AG09309 (cell line): ENCODE data around the gene NGLY1.

Experiments
- DNase-seq: peaks from one replicate; pipeline ENCODE4 v3.0.0-alpha.2; 2010; ENCODE audit warnings: low read depth
- H3K4me3 ChIP-seq: 2 replicates; pipeline ENCODE4 v1.5.1; 2011; ENCODE audit warnings: mild to moderate bottlenecking, low read depth, low read length, moderate library complexity; ENCODE audit not compliant: control insufficient read depth
- TF ChIP-seq, protein P1 (sequence below): IDR thresholded peaks from 2 replicates; pipeline ENCODE4 v1.5.1; 2011; ENCODE audit warnings: mild to moderate bottlenecking, low read depth, low read length, inconsistent platforms; ENCODE audit not compliant: insufficient read depth, control insufficient read depth; ENCODE audit errors: missing control alignments

Gene NGLY1

GRCh38 chr3:25744470-25744869 is 38.8 kb downstream of the NGLY1 start:
- DNase-seq = no peak
- no peak overlapping the region for H3K4me3 ChIP-seq
- TF ChIP-seq, protein P1, sequence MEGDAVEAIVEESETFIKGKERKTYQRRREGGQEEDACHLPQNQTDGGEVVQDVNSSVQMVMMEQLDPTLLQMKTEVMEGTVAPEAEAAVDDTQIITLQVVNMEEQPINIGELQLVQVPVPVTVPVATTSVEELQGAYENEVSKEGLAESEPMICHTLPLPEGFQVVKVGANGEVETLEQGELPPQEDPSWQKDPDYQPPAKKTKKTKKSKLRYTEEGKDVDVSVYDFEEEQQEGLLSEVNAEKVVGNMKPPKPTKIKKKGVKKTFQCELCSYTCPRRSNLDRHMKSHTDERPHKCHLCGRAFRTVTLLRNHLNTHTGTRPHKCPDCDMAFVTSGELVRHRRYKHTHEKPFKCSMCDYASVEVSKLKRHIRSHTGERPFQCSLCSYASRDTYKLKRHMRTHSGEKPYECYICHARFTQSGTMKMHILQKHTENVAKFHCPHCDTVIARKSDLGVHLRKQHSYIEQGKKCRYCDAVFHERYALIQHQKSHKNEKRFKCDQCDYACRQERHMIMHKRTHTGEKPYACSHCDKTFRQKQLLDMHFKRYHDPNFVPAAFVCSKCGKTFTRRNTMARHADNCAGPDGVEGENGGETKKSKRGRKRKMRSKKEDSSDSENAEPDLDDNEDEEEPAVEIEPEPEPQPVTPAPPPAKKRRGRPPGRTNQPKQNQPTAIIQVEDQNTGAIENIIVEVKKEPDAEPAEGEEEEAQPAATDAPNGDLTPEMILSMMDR = no peak

DNA sequence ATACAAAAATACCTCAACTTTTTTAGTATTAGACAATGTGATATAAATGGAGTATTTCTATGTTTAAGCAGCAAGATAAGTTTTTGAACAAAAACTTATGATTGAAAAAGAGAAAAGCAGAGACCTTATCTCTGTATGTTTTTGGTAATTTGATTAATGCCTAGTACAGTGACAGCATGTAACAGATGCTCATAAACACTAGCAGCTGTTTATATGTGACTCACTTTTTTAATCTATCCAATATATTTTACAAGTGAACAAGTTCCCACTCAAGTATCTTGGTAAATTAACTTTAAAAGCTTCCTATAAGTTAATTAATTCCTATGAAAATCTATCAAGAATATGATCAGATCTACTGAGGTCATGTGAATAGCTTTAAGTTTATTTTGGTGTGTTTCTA is 55.1 kb downstream of the NGLY1 start:
- TF ChIP-seq, protein P1 = no peak
- no peak for DNase-seq

DNA sequence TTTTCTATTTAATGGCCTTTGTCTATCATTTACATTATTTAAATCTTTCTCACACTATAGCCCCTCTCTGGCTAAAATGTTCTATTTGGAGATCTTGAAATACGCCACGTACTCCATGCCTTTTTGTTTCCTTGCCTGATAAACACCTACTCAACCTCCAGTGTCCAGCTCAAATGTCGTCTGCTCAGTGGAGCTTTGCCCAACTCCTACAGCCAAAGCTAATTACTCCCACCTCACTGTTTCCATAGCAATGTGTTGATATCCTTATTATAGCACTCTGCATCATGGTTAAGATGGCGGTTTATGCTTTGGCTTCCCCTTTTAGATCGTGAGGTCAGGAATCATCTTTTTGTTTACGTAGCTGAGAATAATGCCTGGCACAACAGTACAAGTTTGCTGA is 55.9 kb downstream of the NGLY1 start:
- no peak for DNase-seq
- TF ChIP-seq, protein P1 = no peak
- H3K4me3 ChIP-seq = no peak overlapping the region

More for the DNA sequence above, 55.1 kb downstream of the NGLY1 start:
- no peak overlapping the region for H3K4me3 ChIP-seq

GRCh38 chr3:25725810-25726209 is 57.4 kb downstream of the NGLY1 start:
- TF ChIP-seq, protein P1 = no peak
- no peak for DNase-seq
- H3K4me3 ChIP-seq = no peak overlapping the region

GRCh38 chr3:25724948-25725645 is 58.1 kb downstream of the NGLY1 start:
- no peak overlapping the region for H3K4me3 ChIP-seq
- TF ChIP-seq, protein P1 = no peak
- no peak for DNase-seq

DNA sequence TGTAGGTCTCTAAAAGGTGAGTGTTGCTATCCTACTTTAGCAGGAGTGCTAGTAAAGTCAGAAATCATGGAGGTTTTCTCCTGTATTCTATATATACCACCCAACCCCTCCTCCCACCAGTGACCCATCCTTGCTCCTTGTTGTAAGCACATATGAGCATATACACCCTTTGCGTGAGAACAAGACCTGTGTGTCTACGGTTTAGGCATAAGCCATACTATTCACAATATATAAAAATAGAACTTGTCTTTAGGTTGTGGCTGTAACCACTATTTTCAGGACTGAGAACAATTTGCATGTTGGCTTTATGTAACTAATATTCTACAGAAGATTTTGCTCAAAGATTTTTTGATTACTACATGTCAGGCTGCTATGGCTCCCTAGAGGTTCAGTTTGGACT is 59.4 kb downstream of the NGLY1 start:
- DNase-seq = no peak
- TF ChIP-seq, protein P1 = no peak
- no peak overlapping the region for H3K4me3 ChIP-seq
